ENCODE data around the gene HORMAD2.

Gene HORMAD2

GRCh38 chr22:30115705-30116104, 35.4 kb downstream of the HORMAD2 start (continued):
- no peak for TF ChIP-seq POU6F1 (CRISPR knock-in tag; IDR thresholded peaks at IDR 0.05; ENCODE audit: borderline replicate concordance, low read depth)

GRCh38 chr22:30116362-30117117, 36.3 kb downstream of the HORMAD2 start:
- no peak for ATAC-seq
- TF ChIP-seq PATZ1 (CRISPR knock-in tag; IDR thresholded peaks at IDR 0.05; ENCODE audit: borderline replicate concordance) (no peak), ZNF8 (CRISPR knock-in tag; IDR thresholded peaks at IDR 0.05) (no peak), SNAI2 (CRISPR knock-in tag; IDR thresholded peaks at IDR 0.05) (no peak), ARNTL (CRISPR knock-in tag; IDR thresholded peaks at IDR 0.05; ENCODE audit: borderline replicate concordance, low read depth) (no peak), TSHZ2 (CRISPR knock-in tag; IDR thresholded peaks at IDR 0.05) (no peak), ESRRG (CRISPR knock-in tag; IDR thresholded peaks at IDR 0.05) (no peak), POU6F1 (CRISPR knock-in tag; IDR thresholded peaks at IDR 0.05; ENCODE audit: borderline replicate concordance, low read depth) (no peak), BACH2 (CRISPR knock-in tag; IDR thresholded peaks at IDR 0.05; ENCODE audit: borderline replicate concordance) (no peak), ZNF70 (CRISPR knock-in tag; IDR thresholded peaks at IDR 0.05) (no peak), GLIS3 (CRISPR knock-in tag; IDR thresholded peaks at IDR 0.05) (no peak), ISL1 (CRISPR knock-in tag; IDR thresholded peaks at IDR 0.05) (no peak), ZNF565 (CRISPR knock-in tag; conservative IDR thresholded peaks at IDR 0.05; ENCODE audit: low read depth) (no peak), TCF4 (CRISPR knock-in tag; IDR thresholded peaks at IDR 0.05; ENCODE audit: borderline replicate concordance) (no peak), CSDC2 (CRISPR knock-in tag; IDR thresholded peaks at IDR 0.05) (no peak), OSR1 (CRISPR knock-in tag; IDR thresholded peaks at IDR 0.05) (no peak), PPARA (CRISPR knock-in tag; IDR thresholded peaks at IDR 0.05; ENCODE audit: borderline replicate concordance) (no peak)

- ATAC-seq, result no peak
- TF ChIP-seq ZFP3 (CRISPR knock-in tag; IDR thresholded peaks at IDR 0.05) (no peak), ZNF565 (CRISPR knock-in tag; conservative IDR thresholded peaks at IDR 0.05; ENCODE audit: low read depth) (no peak), ZFP30 (CRISPR knock-in tag; IDR thresholded peaks at IDR 0.05) (no peak), ZC3H10 (CRISPR knock-in tag; IDR thresholded peaks at IDR 0.05) (no peak), CSDC2 (CRISPR knock-in tag; IDR thresholded peaks at IDR 0.05) (no peak), CSRNP3 (CRISPR knock-in tag; IDR thresholded peaks at IDR 0.05) (no peak), OSR1 (CRISPR knock-in tag; IDR thresholded peaks at IDR 0.05) (no peak), ESRRG (CRISPR knock-in tag; IDR thresholded peaks at IDR 0.05) (no peak), ARNTL (CRISPR knock-in tag; IDR thresholded peaks at IDR 0.05; ENCODE audit: borderline replicate concordance, low read depth) (no peak), POU6F1 (CRISPR knock-in tag; IDR thresholded peaks at IDR 0.05; ENCODE audit: borderline replicate concordance, low read depth) (no peak), TOX (CRISPR knock-in tag; IDR thresholded peaks at IDR 0.05; ENCODE audit: borderline replicate concordance) (no peak), SNAI2 (CRISPR knock-in tag; IDR thresholded peaks at IDR 0.05) (no peak), ZNF70 (CRISPR knock-in tag; IDR thresholded peaks at IDR 0.05) (no peak), ISL1 (CRISPR knock-in tag; IDR thresholded peaks at IDR 0.05) (no peak)
These were observed 37.0 kb downstream of the HORMAD2 start for GRCh38 chr22:30117256-30117655.
